ACHN (cell line): Measurements from ENCODE around the gene SLX4IP.
"Not testable (repeated sequence)": the region's sequence is repeated elsewhere in the genome, so short reads cannot be mapped to it uniquely, and the experiment has no call there.

Source experiments
- DNase-seq: peaks from one replicate; pipeline ENCODE4 v3.0.0-alpha.2; 2015
- in situ Hi-C: cut with HindIII; loops from 2 replicates; pipeline ENCODE4 v1.10.0; 2017; ENCODE audit warnings: low sequenced_read_pairs, low pct_ligation_motif_present, low pct_unique_long_range_greater_than_20kb

Gene SLX4IP

DNA sequence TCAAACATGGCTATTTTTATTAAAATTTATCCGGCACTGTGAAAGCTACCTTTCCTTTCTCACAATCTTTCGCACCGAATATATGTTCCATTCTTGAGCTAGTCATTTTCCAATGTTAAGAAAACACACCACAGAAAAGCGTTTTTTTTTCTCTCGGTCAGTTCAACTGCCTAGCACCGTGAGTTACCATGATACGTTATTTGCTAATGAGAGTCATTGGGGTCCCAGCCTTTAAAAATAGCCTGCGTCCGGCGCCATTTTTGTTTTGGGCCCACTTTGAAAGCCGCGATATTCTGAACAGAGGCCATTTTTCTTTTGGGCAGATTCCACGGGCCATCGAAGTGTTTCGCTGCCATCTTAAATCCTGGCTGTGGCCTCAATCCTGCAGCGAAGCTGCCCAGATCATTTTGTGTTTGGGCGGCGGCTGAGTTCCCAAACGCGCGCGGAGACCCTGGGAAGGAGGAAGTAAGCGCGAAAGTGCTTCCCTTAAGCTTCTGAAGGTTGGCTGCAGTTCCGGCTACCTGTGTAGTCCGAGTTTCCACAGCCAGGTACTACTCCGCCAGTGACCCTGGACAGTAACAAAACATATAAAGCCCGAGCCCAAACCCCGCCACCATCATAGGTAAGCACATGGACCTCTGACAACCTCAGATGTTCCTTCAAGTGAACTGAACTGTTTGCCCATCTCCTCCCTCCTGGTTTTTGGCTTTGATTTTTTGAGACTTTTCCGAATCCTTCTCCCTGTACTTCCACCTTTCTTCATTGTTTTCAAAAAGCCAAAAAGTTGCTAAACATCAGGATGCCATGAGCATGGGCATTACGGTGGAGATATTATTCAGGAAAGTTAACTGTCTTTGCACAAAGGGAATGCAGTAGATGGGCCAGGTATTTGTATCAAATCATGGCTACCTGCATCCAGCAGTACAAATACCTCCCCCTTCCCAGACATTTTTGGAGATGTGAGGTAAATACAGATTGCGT lies at the start of gene SLX4IP:
TSS of gene SLX4IP (plus strand) at position 474 of the 981 bp plus-strand sequence. CDS start 22,900 bp downstream, outside the sequence.
- in situ Hi-C loops = no loop called here

GRCh38 chr20:10385850-10386544 lies 49.1 kb upstream of the SLX4IP start:
- in situ Hi-C loops = no loop called here

More for the DNA sequence above, at the start of gene SLX4IP:
- peak; percentile 93 for DNase-seq

GRCh38 chr20:10387686-10388085 lies 47.4 kb upstream of the SLX4IP start:
- DNase-seq = no peak
- in situ Hi-C loops = no loop called here

More at GRCh38 chr20:10385850-10386544, 49.1 kb upstream of the SLX4IP start:
- no peak for DNase-seq

DNA sequence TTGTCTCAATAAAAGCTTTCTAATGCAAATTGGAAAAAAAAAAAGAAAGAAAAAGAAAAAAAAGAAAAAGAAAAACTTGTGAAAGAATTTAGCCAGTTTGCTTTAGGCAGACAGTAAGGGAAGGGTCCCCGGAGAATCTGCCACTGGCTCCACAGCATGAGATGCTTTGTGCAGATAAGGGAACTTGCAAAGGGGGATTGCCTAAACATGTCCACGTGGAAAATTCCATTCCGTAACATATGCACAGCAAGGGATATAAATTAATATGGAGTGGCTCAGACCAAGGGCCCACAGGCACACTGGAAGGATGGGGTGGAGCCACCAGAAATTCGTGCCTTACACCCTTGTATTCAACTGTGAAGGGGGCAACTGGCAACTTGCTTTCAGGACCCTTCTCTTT lies 46.5 kb upstream of the SLX4IP start:
- in situ Hi-C loops = no loop called here
- no peak for DNase-seq

DNA sequence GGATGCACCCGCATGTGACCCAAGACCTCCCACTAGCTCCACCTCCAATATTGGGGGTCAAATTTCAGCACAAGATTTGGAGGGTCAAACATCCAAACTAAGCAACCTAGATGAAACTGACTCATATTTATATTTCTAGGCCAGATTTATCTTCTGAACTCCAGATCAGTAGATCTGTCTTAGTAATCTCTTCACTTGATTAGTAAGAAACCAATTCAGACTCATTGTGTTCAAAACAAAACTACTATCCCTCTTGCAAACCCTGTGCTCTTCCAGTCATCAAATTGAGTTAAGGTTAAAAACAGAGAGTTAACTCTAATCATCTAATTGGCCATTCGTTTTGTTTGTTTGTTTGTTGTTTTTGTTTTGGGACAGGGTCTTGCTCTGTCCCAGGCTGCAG lies 44.4 kb upstream of the SLX4IP start:
- in situ Hi-C loops = no loop called here
- DNase-seq = no peak

DNA sequence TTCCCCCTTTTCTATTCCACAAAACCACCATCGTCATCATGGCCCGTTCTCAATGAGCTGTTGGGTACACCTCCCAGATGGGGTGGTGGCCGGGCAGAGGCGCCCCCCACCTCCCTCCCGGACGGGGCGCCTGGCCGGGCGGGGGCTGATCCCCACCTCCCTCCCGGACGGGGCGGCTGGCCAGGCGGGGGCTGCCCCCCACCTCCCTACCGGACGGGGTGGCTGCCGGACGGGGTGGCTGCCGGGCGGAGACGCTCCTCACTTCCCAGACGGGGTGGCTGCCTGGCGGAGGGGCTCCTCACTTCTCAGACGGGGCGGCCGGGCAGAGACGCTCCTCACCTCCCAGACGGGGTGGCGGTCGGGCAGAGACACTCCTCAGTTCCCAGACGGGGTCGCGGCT lies 40.4 kb upstream of the SLX4IP start:
- in situ Hi-C loops, DNase-seq: not testable (repeated sequence)

- in situ Hi-C loops = no loop called here
- no peak for DNase-seq
Observed at GRCh38 chr20:10398834-10399369, 36.2 kb upstream of the SLX4IP start.

GRCh38 chr20:10402938-10403608 lies 32.0 kb upstream of the SLX4IP start:
- in situ Hi-C loops = no loop called here
- no peak for DNase-seq

DNA sequence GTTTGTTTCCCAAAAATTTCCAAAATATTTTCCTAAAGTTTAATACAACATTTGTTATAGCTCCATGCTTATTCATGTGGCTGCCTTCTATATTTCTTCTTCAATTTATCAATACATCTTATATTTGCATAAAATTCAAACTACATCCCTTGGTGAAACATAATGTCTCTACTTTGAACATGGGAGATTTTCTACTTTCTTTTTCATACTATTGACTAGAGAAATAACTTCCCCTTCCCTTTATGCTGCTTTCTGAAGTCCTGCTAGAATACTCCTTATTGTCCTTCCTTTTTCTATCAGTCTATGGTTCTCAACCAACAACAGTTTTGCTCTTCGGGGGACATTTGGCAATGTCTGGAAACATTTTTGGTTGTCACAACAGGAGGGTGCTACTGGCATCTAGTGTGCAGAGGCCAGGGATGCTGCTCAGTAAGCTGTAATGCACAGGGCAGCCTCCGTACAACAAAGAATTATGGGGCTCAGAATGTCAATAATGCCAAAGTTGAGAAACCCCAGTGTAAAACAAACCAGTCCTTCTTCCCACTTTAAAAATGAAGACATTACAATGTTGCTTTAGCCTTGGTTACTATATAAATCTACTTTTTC lies 31.0 kb upstream of the SLX4IP start:
- in situ Hi-C loops = no loop called here
- no peak for DNase-seq

- no peak for DNase-seq
- in situ Hi-C loops = no loop called here
Observed at GRCh38 chr20:10404959-10405530, 30.1 kb upstream of the SLX4IP start.

GRCh38 chr20:10408108-10408813 lies 26.8 kb upstream of the SLX4IP start:
- in situ Hi-C loops = no loop called here
- no peak for DNase-seq

DNA sequence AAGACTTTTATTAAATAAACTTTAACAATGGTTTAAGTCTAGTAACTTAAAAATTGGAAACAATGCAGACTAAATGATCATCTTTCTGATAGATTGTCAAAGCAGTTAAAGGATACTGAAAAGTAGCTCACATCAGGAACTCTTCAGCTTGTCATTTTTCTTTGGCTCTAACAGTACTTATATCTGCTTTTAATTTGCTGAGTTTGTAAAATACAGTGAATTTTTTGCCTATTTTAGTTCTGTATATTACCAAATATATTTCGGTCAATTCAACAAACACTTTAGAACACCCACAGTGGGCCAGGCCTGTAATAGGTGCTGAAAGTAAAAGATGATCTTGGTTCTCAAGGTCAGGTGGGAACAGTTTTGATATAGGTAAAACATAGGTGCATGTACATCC lies 23.4 kb upstream of the SLX4IP start:
- in situ Hi-C loops = no loop called here
- DNase-seq = no peak

GRCh38 chr20:10412591-10413408 lies 22.3 kb upstream of the SLX4IP start:
- no peak for DNase-seq
- in situ Hi-C loops = no loop called here

DNA sequence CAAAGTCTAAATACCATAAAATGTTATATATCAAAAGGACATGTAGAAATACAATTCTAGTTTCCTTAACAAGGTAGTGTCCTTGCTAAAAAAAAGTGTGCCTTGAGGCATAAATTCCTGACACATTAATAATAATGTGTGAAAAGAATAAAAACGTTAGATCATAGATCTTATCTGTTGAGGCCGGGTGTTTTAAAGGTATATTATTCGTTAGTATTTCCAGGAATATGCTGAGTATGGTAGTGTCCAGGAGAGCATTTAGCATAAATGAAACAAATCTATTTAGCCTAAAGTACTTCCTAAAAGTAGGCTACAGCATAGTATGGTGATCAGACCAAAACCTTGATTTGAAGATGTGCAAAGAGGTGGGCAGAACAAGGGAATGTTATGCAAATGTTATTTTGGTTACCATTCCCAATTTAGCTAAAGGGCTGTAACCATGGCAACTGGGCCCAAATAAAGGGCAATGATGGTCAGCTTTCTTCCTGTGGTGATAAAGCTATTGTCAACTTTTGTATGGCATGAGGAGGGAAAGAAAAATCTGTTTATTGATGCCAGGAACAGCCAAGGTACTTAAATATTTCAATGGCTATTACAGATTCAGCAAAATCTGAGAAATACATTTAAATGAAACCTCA lies 20.0 kb upstream of the SLX4IP start:
- in situ Hi-C loops = no loop called here
- DNase-seq = no peak

DNA sequence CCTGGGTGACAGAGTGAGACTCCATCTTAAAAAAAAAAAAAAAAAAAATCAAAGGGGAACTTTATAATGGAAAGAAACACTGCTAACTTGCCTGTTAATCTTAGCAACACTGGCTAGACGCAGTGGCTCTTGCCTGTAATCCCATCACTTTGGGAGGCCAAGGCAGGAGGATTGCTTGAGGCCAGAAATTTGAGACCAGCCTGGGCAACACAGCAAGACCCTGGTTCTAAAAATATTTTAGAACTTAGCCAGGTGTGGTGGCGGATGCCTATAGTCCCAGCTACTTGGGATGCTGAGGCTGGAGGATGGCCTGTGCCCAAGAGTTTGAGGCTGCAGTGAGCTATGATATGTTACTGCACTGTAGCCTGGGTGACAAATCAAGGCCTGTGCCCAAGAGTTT lies 17.9 kb upstream of the SLX4IP start:
- DNase-seq, in situ Hi-C loops: not testable (repeated sequence)

- peak; percentile 67 for DNase-seq
- in situ Hi-C loops = no loop called here
Observed at GRCh38 chr20:10419550-10420133, 15.5 kb upstream of the SLX4IP start.
